OCI-LY3 (cell line): ENCODE data around the gene AATK.

Source experiments
- H2AFZ ChIP-seq: fragments of 200-600, 300-600 bp; shearing (Covaris generic); 2 replicates; pipeline ENCODE4 v1.6.0; 2014; ENCODE audit warnings: antibody characterized with exemption, low read depth, low read length
- H3K27ac ChIP-seq: fragments of 200-600, 300-600 bp; sonication (generic); 2 replicates; pipeline ENCODE4 v1.5.1; 2014; ENCODE audit warnings: mild to moderate bottlenecking, low read length, moderate library complexity, mixed read lengths
- H3K27me3 ChIP-seq: fragments of 200-600, 300-600 bp; sonication (generic); 2 replicates; pipeline ENCODE4 v1.6.1; 2014; ENCODE audit warnings: low read depth, low read length, mixed read lengths
- H3K36me3 ChIP-seq: fragments of 200-600, 300-600 bp; sonication (generic); replicated peaks from 2 replicates; pipeline ENCODE3; 2014; ENCODE audit warnings: low read depth, low read length, mixed read lengths
- H3K4me1 ChIP-seq: fragments of 300-600, 200-600 bp; sonication (generic); 2 replicates; pipeline ENCODE4 v1.6.1; 2014; ENCODE audit warnings: low read length, mixed read lengths
- H3K4me2 ChIP-seq: fragments of 200-600, 300-600 bp; sonication (generic); 2 replicates; pipeline ENCODE4 v1.6.1; 2014; ENCODE audit warnings: low read length, mixed read lengths
- H3K4me3 ChIP-seq: fragments of 300-600, 200-600 bp; sonication (generic); 2 replicates; pipeline ENCODE4 v1.5.1; 2014; ENCODE audit warnings: antibody characterized with exemption, mild to moderate bottlenecking, low read length, moderate library complexity
- H3K79me2 ChIP-seq: fragments of 300-600, 200-600 bp; shearing (Covaris generic); 2 replicates; pipeline ENCODE4 v1.6.1; 2014; ENCODE audit warnings: mild to moderate bottlenecking, low read length, mixed read lengths
- H3K9ac ChIP-seq: fragments of 300-600, 200-600 bp; shearing (Covaris generic); 2 replicates; pipeline ENCODE4 v1.6.0; 2014; ENCODE audit warnings: mild to moderate bottlenecking, low read length, moderate library complexity
- H3K9me3 ChIP-seq: fragments of 200-600, 300-600 bp; shearing (Covaris generic); 2 replicates; pipeline ENCODE4 v1.6.1; 2014; ENCODE audit warnings: low read length, mixed read lengths; ENCODE audit not compliant: insufficient read depth
- H4K20me1 ChIP-seq: fragments of 200-600, 300-600 bp; sonication (generic); 2 replicates; pipeline ENCODE4 v1.6.1; 2016; ENCODE audit warnings: low read length, mixed read lengths; ENCODE audit not compliant: insufficient read depth
- CTCF ChIP-seq: fragments of 200-600, 300-600 bp; sonication (generic); IDR thresholded peaks from 2 replicates; pipeline ENCODE4 v1.5.1; 2014; ENCODE audit warnings: antibody characterized with exemption, low read length, low read depth
- EZH2phosphoT487 ChIP-seq: fragments of 200-600 bp; shearing (Covaris generic); IDR thresholded peaks from 2 replicates; pipeline ENCODE4 v1.6.1; 2018; ENCODE audit warnings: antibody characterized with exemption, mixed run types, low read depth

The AATK gene

GRCh38 chr17:81199482-81199830 is 33.4 kb upstream of the AATK start:
- H3K27ac ChIP-seq: no peak overlapping the region
- no peak overlapping the region for H3K9ac ChIP-seq
- H3K4me1 ChIP-seq: no peaks in the 10 kb centered on the region
- H3K79me2 ChIP-seq: no peaks in the 10 kb centered on the region
- H3K36me3 ChIP-seq: no peaks in the 10 kb centered on the region
- H3K4me3 ChIP-seq: no peak overlapping the region
- H3K27me3 ChIP-seq: no peaks in the 10 kb centered on the region
- TF ChIP-seq EZH2phosphoT487 (no peak), CTCF (no peak)
- no peaks in the 10 kb centered on the region for H4K20me1 ChIP-seq
- H2AFZ ChIP-seq: no peak overlapping the region
- no peaks in the 10 kb centered on the region for H3K9me3 ChIP-seq
- no peak overlapping the region for H3K4me2 ChIP-seq

GRCh38 chr17:81198826-81199481 is 32.9 kb upstream of the AATK start:
- Histone ChIP-seq H3K9ac (no peak overlapping the region), H3K27ac (no peak overlapping the region), H3K79me2 (no peaks in the 10 kb centered on the region), H3K27me3 (no peaks in the 10 kb centered on the region), H3K36me3 (no peaks in the 10 kb centered on the region), H2AFZ (no peak overlapping the region), H4K20me1 (no peaks in the 10 kb centered on the region), H3K9me3 (no peaks in the 10 kb centered on the region), H3K4me1 (no peaks in the 10 kb centered on the region), H3K4me3 (no peak overlapping the region), H3K4me2 (no peak overlapping the region)
- no peak for TF ChIP-seq EZH2phosphoT487
- TF ChIP-seq CTCF: no peak

- Histone ChIP-seq H3K4me2 (no peak overlapping the region), H2AFZ (no peak overlapping the region), H4K20me1 (no peaks in the 10 kb centered on the region), H3K27ac (no peak overlapping the region), H3K79me2 (no peaks in the 10 kb centered on the region), H3K9ac (no peak overlapping the region), H3K4me3 (no peak overlapping the region), H3K9me3 (no peaks in the 10 kb centered on the region), H3K36me3 (no peaks in the 10 kb centered on the region), H3K27me3 (no peaks in the 10 kb centered on the region), H3K4me1 (peaks cover 6% of the 10 kb centered on the region; the same call in 1 of the 2 replicates)
- TF ChIP-seq EZH2phosphoT487: no peak
- no peak for TF ChIP-seq CTCF
Observed at GRCh38 chr17:81197831-81198490, 31.9 kb upstream of the AATK start.

- Histone ChIP-seq H3K79me2 (no peaks in the 10 kb centered on the region), H3K4me1 (peaks cover 6% of the 10 kb centered on the region; the same call in 1 of the 2 replicates), H3K4me3 (no peak overlapping the region), H3K36me3 (no peaks in the 10 kb centered on the region), H3K9ac (no peak overlapping the region), H3K27ac (no peak overlapping the region), H3K27me3 (no peaks in the 10 kb centered on the region), H3K4me2 (no peak overlapping the region), H4K20me1 (no peaks in the 10 kb centered on the region), H2AFZ (no peak overlapping the region), H3K9me3 (no peaks in the 10 kb centered on the region)
- TF ChIP-seq CTCF: no peak
- TF ChIP-seq EZH2phosphoT487: no peak
Observed at GRCh38 chr17:81197409-81197795, 31.4 kb upstream of the AATK start.
